SK-N-SH treated with all-trans-retinoic acid at 6 μM for 48 hours (cell line): ENCODE results near the gene C20orf173.
"Not testable (repeated sequence)": the region's sequence is repeated elsewhere in the genome, so short reads cannot be mapped to it uniquely, and the experiment has no call there.

Source experiments
- ATAC-seq: fragments of 200-7000 bp; cut with Tn5 transposase; 3 replicates; pipeline ENCODE4 v1.9.1; 2020; ENCODE audit warnings: mild to moderate bottlenecking, moderate library complexity
- ARNTL ChIP-seq: fragments of 450-650 bp; formaldehyde crosslinking; IDR thresholded peaks from 2 replicates; pipeline ENCODE4 v1.5.0; 2020; ENCODE audit warnings: low read depth, mild to moderate bottlenecking, moderate library complexity, borderline replicate concordance
- BACH2 ChIP-seq: fragments of 250-450 bp; sonication (Bioruptor Pico); IDR thresholded peaks from 2 replicates; pipeline ENCODE4 v1.9.0; 2021; ENCODE audit warnings: mild to moderate bottlenecking, borderline replicate concordance
- CREB5 ChIP-seq: fragments of 250-450 bp; sonication (Bioruptor Pico); IDR thresholded peaks from 2 replicates; pipeline ENCODE4 v1.5.1; 2020; ENCODE audit warnings: low read depth, mild to moderate bottlenecking, moderate library complexity
- CSRNP3 ChIP-seq: fragments of 250-450 bp; sonication (Bioruptor Pico); IDR thresholded peaks from 2 replicates; pipeline ENCODE4 v1.5.1; 2021; ENCODE audit warnings: mild to moderate bottlenecking, moderate library complexity
- ESRRG ChIP-seq: fragments of 250-450 bp; sonication (Bioruptor Pico); IDR thresholded peaks from 2 replicates; pipeline ENCODE4 v1.6.1; 2021; ENCODE audit warnings: mild to moderate bottlenecking
- GLIS3 ChIP-seq: fragments of 250-450 bp; sonication (Bioruptor Pico); IDR thresholded peaks from 2 replicates; pipeline ENCODE4 v1.5.0; 2020; ENCODE audit warnings: mild to moderate bottlenecking, moderate library complexity
- ISL1 ChIP-seq: fragments of 250-450 bp; sonication (Bioruptor Pico); IDR thresholded peaks from 2 replicates; pipeline ENCODE4 v2.1.2; 2022; ENCODE audit warnings: mild to moderate bottlenecking, moderate library complexity
- PATZ1 ChIP-seq: fragments of 250-450 bp; sonication (Bioruptor Pico); IDR thresholded peaks from 2 replicates; pipeline ENCODE4 v1.8.0; 2020; ENCODE audit warnings: mild to moderate bottlenecking, moderate library complexity, borderline replicate concordance
- POU6F1 ChIP-seq: fragments of 250-450 bp; sonication (Bioruptor Pico); IDR thresholded peaks from 2 replicates; pipeline ENCODE4 v1.8.0; 2021; ENCODE audit warnings: low read depth, mild to moderate bottlenecking, moderate library complexity, borderline replicate concordance
- PPARA ChIP-seq: fragments of 250-450 bp; sonication (Bioruptor Pico); IDR thresholded peaks from 2 replicates; pipeline ENCODE4 v1.5.0; 2020; ENCODE audit warnings: mild to moderate bottlenecking, borderline replicate concordance
- RARB ChIP-seq: fragments of 250-450 bp; sonication (Bioruptor Pico); IDR thresholded peaks from 2 replicates; pipeline ENCODE4 v1.8.0; 2021; ENCODE audit warnings: mild to moderate bottlenecking, moderate library complexity
- SNAI2 ChIP-seq: fragments of 250-450 bp; sonication (Bioruptor Pico); IDR thresholded peaks from 2 replicates; pipeline ENCODE4 v1.5.0; 2020; ENCODE audit warnings: mild to moderate bottlenecking, moderate library complexity
- TCF4 ChIP-seq: fragments of 250-450 bp; sonication (Bioruptor Pico); IDR thresholded peaks from 2 replicates; pipeline ENCODE4 v1.8.0; 2021; ENCODE audit warnings: mild to moderate bottlenecking, moderate library complexity, borderline replicate concordance
- TOX ChIP-seq: fragments of 250-450 bp; sonication (Bioruptor Pico); IDR thresholded peaks from 2 replicates; pipeline ENCODE4 v1.8.0; 2021; ENCODE audit warnings: mild to moderate bottlenecking, moderate library complexity, borderline replicate concordance
- ZC3H10 ChIP-seq: fragments of 250-450 bp; sonication (Bioruptor Pico); IDR thresholded peaks from 2 replicates; pipeline ENCODE4 v1.5.1; 2021; ENCODE audit warnings: mild to moderate bottlenecking, moderate library complexity
- ZFP3 ChIP-seq: fragments of 250-450 bp; sonication (Bioruptor Pico); IDR thresholded peaks from 2 replicates; pipeline ENCODE4 v1.5.0; 2020; ENCODE audit warnings: mild to moderate bottlenecking, moderate library complexity
- ZFP30 ChIP-seq: fragments of 450-650 bp; formaldehyde crosslinking; IDR thresholded peaks from 2 replicates; pipeline ENCODE4 v1.5.0; 2022; ENCODE audit warnings: mild to moderate bottlenecking, moderate library complexity
- ZNF565 ChIP-seq: fragments of 450-650 bp; formaldehyde crosslinking; conservative IDR thresholded peaks from 2 replicates; pipeline ENCODE4 v1.5.0; 2020; ENCODE audit warnings: low read depth, mild to moderate bottlenecking, moderate library complexity
- ZNF70 ChIP-seq: fragments of 450-650 bp; formaldehyde crosslinking; IDR thresholded peaks from 2 replicates; pipeline ENCODE4 v1.5.0; 2020; ENCODE audit warnings: mild to moderate bottlenecking, moderate library complexity
- ZNF8 ChIP-seq: fragments of 450-650 bp; formaldehyde crosslinking; IDR thresholded peaks from 2 replicates; pipeline ENCODE4 v1.5.0; 2020; ENCODE audit warnings: mild to moderate bottlenecking, moderate library complexity

Gene C20orf173

GRCh38 chr20:35523298-35523888 is 6.1 kb downstream of the C20orf173 start:
- ATAC-seq: peak; percentile 83

GRCh38 chr20:35518955-35519354 is 10.5 kb downstream of the C20orf173 start:
- ATAC-seq: no peak
- TF ChIP-seq GLIS3 (CRISPR knock-in tag): no peak
- TF ChIP-seq CSRNP3 (CRISPR knock-in tag): no peak
- no peak for TF ChIP-seq POU6F1
- TF ChIP-seq ZNF70 (CRISPR knock-in tag): no peak
- TF ChIP-seq ZNF8 (CRISPR knock-in tag): no peak
- TF ChIP-seq SNAI2 (CRISPR knock-in tag): no peak
- TF ChIP-seq PATZ1: no peak
- TF ChIP-seq ISL1: no peak
- TF ChIP-seq PPARA (CRISPR knock-in tag): no peak
- no peak for TF ChIP-seq ZNF565 (CRISPR knock-in tag)
- no peak for TF ChIP-seq ESRRG (CRISPR knock-in tag)

More at GRCh38 chr20:35523298-35523888, 6.1 kb downstream of the C20orf173 start:
- TF ChIP-seq GLIS3 (CRISPR knock-in tag): no peak
- TF ChIP-seq TCF4 (CRISPR knock-in tag): no peak
- TF ChIP-seq ISL1: no peak
- TF ChIP-seq CREB5: no peak
- TF ChIP-seq SNAI2 (CRISPR knock-in tag): no peak
- no peak for TF ChIP-seq ZFP3

GRCh38 chr20:35517767-35518166 is 11.7 kb downstream of the C20orf173 start:
- not testable (repeated sequence) for ATAC-seq

- ATAC-seq: no peak; the same call in 2 of the 3 replicates
- TF ChIP-seq ZC3H10 (CRISPR knock-in tag) (no peak), ZNF565 (CRISPR knock-in tag) (no peak), ISL1 (no peak), BACH2 (CRISPR knock-in tag) (no peak), ZNF70 (CRISPR knock-in tag) (no peak), RARB (CRISPR knock-in tag) (no peak), ZFP30 (no peak), PATZ1 (no peak), ZFP3 (no peak), PPARA (CRISPR knock-in tag) (no peak), CREB5 (no peak), ARNTL (CRISPR knock-in tag) (no peak), ZNF8 (CRISPR knock-in tag) (no peak), TOX (no peak), SNAI2 (CRISPR knock-in tag) (no peak)
Observed at GRCh38 chr20:35517125-35517524, 12.3 kb downstream of the C20orf173 start.
